HG03457 (cell line): ENCODE measurements around the gene ELAPOR1.

Experiments
- ATAC-seq: cut with Tn5 transposase; IDR thresholded peaks from one replicate; pipeline ENCODE4 v1.9.1; 2021; ENCODE audit warnings: moderate number of reproducible peaks; ENCODE audit not compliant: unreplicated experiment

ELAPOR1 gene

DNA sequence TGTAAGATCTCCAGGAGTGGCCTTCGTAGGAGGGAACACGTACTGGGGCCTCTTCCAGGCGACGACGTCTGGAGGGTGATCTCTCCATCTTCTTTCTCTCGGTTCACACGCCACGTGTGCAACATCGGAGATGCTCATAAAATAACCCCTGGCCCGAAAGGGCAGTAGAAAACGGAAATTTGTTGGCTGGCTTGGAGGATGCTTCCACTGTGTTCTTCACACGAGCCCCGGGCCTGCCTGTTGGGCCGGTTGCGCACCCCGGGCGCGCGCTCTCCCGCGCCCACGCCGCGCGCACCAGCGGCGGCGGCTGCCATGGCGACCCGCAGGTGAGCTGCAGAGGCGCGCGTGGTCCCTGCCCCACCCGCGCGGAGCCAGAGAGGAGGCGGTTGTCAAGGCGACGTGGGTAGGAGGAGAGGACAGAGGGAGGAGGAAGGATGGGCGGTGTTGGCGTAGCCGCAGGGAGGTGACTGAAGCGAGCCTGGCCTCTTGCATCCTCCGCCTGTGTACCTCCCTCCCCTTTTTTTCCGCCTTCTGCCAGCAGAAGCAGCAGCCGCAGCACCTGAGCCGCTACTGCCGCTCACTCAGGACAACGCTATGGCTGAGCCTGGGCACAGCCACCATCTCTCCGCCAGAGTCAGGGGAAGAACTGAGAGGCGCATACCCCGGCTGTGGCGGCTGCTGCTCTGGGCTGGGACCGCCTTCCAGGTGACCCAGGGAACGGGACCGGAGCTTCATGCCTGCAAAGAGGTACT, at the start of gene ELAPOR1:
TSS of gene ELAPOR1 (plus strand) at position 526 of the 752 bp plus-strand sequence. CDS start at position 595, 69 bp downstream.
- peak; percentile 48 for ATAC-seq

- ATAC-seq: no peak
Observed at GRCh38 chr1:109065137-109065536, 48.8 kb upstream of the ELAPOR1 start.

- no peak for ATAC-seq
Observed at GRCh38 chr1:109067883-109068282, 46.0 kb upstream of the ELAPOR1 start.

GRCh38 chr1:109069294-109069693, 44.6 kb upstream of the ELAPOR1 start:
- no peak for ATAC-seq

GRCh38 chr1:109075531-109076490, 38.1 kb upstream of the ELAPOR1 start, which contains the start of gene TAF13:
TSS of gene TAF13 (minus strand) at chr1:109076003. CDS start at chr1:109075947, 56 bp downstream.
- ATAC-seq: peak; percentile 97

GRCh38 chr1:109078317-109078716, 35.6 kb upstream of the ELAPOR1 start:
- ATAC-seq: no peak

GRCh38 chr1:109079240-109079622, 34.7 kb upstream of the ELAPOR1 start:
- no peak for ATAC-seq

DNA sequence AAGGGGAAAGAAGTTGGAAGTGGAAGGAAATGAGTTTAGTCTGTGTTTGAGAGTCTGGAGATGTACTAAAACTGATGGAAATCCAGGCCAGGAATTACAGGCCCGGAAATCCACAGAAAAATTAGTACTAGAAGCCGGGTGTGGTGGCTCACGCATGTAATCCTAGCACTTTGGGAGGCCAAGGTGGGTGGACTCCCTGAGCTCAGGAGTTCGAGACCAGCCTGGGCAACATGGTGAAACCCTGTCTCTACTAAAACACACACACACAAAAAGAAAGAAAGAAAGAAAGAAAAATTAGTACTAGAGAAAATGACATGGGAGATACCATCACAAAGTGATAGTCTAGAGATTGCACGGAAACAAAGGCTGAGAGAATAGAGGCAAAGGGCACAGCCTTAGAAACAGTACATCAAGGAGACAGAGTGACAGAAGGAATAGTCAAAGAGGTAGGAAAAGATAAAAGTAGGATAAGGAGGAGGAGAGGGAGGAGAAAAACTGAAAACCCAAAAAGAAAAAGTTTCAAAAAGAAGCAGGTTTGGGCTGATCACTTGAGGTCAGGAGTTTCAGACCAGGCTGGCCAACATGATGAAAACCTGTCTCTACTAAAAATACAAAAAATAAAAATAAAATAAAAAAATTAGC, 33.4 kb upstream of the ELAPOR1 start:
- ATAC-seq: no peak

DNA sequence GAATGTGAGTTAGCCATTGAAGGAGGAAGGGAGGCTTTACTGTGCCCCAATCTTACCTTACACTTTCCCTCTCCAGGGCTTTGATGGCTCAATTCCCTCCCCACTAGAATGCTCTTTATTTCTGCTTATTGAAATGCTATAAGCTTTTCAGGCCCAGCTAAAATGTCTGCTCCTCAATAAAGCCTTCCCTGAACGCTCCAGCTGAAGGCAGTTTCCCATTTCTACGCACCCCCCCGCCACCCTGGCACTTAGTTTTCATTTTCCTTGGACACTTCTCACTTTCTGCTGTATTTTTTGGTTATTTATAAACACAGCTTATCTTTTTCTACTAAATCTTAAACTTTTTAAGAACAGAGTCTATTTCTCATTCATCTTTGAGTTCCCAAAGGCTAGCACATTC, 30.4 kb upstream of the ELAPOR1 start:
- no peak for ATAC-seq

- ATAC-seq: no peak
Observed at GRCh38 chr1:109083923-109084322, 30.0 kb upstream of the ELAPOR1 start.

- ATAC-seq: no peak
Observed at GRCh38 chr1:109084563-109085517, 29.1 kb upstream of the ELAPOR1 start.

- no peak for ATAC-seq
Observed at GRCh38 chr1:109089242-109090015, 24.5 kb upstream of the ELAPOR1 start.

GRCh38 chr1:109090196-109091077, 23.5 kb upstream of the ELAPOR1 start, which contains the start of gene TMEM167B:
TSS of gene TMEM167B (plus strand) at chr1:109090764. CDS start at chr1:109090873, 109 bp downstream.
- ATAC-seq: peak; percentile 87

DNA sequence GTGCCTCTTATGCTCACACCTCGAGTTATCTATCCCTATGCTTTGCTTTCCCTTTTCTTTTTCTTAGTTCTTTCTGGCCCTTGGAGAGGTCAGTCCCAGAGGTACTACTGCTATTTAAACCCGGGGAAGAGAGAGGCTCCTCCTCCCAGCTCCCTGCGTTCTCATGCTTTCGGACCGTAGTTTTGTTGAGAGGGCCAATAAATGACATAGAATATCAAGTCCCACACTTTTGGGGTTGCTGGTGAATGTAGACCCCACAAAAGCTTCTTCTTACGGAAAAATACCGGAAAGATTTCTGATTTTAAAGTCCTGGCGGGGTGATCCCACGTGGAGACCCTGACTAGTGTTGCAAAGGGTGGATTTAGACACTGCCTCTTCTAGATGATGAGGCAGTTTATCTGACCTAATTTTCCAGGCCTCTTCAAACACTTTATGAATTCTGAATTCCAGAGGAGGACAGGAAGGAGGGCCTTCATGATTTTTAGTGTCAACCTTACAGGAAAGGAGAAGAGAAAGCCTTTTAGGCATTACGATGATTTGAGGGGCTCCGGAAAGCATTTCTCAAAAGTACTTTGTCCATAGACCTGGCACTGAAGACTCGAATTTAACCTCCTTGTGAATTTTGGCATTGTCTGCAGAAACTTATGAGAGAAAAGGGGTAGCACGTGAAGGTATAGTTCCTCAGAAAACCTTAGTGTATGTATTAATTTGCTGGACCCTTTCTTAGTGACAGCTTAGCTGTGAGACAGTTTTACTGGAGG, 22.7 kb upstream of the ELAPOR1 start:
- ATAC-seq: peak; percentile 35

DNA sequence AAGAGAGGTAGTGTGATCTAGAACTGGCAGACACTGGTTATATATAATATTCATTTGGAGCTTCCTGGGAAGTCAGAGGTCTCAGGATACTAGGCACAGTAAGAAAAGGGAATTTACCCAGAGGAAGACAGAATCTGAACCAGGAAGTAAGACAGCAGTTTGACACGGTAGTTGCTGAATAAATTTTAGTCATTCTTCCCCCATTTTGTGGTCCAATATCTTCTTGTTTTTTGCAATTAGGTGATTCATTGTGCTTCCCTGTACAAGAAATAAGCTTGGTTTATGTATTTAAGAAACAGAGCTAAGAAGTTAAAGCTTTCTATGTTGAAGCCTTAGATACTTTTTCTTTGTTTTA, 22.1 kb upstream of the ELAPOR1 start:
- ATAC-seq: no peak

DNA sequence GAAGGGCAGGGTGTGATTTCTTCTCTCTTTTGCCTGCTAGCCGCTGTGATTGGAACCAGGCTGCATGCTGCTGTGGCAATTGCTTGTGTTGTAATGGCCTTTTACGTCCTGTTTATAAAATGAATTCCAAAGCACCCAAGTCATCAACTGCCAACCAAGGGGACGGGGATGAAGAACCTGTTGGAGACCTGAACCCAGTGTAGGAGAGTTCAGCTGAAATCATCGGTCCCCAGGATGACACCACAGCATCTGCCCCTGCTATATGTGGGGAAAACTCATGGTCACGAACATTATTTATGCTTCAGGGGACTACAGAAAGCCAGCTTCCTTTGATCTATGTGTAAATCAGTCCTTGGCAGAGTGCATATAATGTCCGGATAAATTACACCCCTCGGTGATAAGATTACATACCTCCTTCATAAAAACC, 19.5 kb upstream of the ELAPOR1 start:
- no peak for ATAC-seq

GRCh38 chr1:109094871-109095270, 19.0 kb upstream of the ELAPOR1 start:
- ATAC-seq: no peak

- no peak for ATAC-seq
Observed at GRCh38 chr1:109095631-109096030, 18.3 kb upstream of the ELAPOR1 start.
